ENCODE results near the gene HIF1A.
A peak's percentile ranks its signal among the peaks of the same experiment; 100 is the strongest.
"Not testable (repeated sequence)": the region's sequence is repeated elsewhere in the genome, so short reads cannot be mapped to it uniquely, and the experiment has no call there.

The HIF1A gene

DNA sequence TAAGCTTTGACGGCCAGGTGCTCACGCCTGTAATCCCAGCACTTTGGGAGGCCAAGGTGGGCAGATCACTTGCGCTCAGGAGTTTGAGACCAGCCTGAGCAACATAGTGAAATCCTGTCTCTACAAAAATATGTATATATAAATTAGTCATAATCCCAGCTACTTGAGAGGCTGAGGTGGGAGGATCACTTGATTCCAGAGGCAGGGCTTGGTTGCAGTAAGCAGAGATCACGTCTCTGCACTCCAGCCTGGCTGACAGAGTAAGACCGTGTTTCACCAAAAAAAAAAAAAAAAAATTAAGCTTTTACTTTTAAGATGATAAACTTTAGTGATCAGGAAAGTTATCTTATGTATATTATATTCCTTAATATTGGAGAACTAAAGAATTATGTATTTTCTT is 48.9 kb downstream of the HIF1A start:
- no peaks in the 10 kb centered on the region for H3K27me3 ChIP-seq (ENCODE audit: control insufficient read depth in 2 of 2, insufficient read depth in 2 of 2, low read length in 2 of 2)
- peaks cover 49 to 60% of the 10 kb centered on the region in 2 donors for H3K36me3 ChIP-seq (ENCODE audit: control insufficient read depth in 2 of 2, insufficient read depth in 2 of 2, low read length in 2 of 2)
- H3K27ac ChIP-seq (ENCODE audit: low read depth in 2 of 2, low read length in 2 of 2): no peak overlapping the region
- no peak overlapping the region for H3K9ac ChIP-seq (ENCODE audit: low read depth in 1 of 2, low read length in 2 of 2)
- H3K9me3 ChIP-seq (ENCODE audit: control insufficient read depth in 2 of 2, low read length in 2 of 2): no peaks in the 10 kb centered on the region
- H3K4me3 ChIP-seq (ENCODE audit: low read length in 2 of 2): no peak overlapping the region
- H3K4me1 ChIP-seq (ENCODE audit: control insufficient read depth in 2 of 2, insufficient read depth in 2 of 2, low read length in 2 of 2): no peaks in the 10 kb centered on the region

DNA sequence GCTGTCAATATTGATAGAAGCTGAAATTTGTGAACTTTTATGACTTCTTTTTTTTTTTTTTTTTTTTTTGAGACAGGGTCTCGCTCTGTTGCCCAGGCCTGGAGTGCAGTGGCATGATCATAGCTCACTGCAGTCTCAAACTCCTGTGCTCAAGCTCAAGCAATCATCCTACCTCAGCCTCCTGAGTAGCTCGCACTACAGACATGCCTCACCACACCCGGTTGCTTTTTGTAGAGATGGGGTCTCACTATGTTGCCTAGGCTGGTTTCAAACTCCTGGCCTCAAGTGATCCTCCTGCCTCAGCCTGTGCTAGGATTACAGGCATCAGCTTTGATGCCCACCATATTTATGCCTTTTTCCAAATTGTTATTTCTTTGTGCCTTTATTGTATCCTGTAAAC is 51.0 kb downstream of the HIF1A start:
- peaks cover 42 to 51% of the 10 kb centered on the region in 2 donors for H3K36me3 ChIP-seq (ENCODE audit: control insufficient read depth in 2 of 2, insufficient read depth in 2 of 2, low read length in 2 of 2)
- H3K4me1 ChIP-seq (ENCODE audit: control insufficient read depth in 2 of 2, insufficient read depth in 2 of 2, low read length in 2 of 2); H3K27me3 ChIP-seq (ENCODE audit: control insufficient read depth in 2 of 2, insufficient read depth in 2 of 2, low read length in 2 of 2); H3K27ac ChIP-seq (ENCODE audit: low read depth in 2 of 2, low read length in 2 of 2); H3K9ac ChIP-seq (ENCODE audit: low read depth in 1 of 2, low read length in 2 of 2); H3K9me3 ChIP-seq (ENCODE audit: control insufficient read depth in 2 of 2, low read length in 2 of 2); H3K4me3 ChIP-seq (ENCODE audit: low read length in 2 of 2): not testable (repeated sequence)

GRCh38 chr14:61746881-61747280 is 51.6 kb downstream of the HIF1A start:
- Histone ChIP-seq H3K4me1 (ENCODE audit: control insufficient read depth in 2 of 2, insufficient read depth in 2 of 2, low read length in 2 of 2) (peaks cover 2 to 5% of the 10 kb centered on the region in 2 donors), H3K9me3 (ENCODE audit: control insufficient read depth in 2 of 2, low read length in 2 of 2) (no peaks in the 10 kb centered on the region), H3K9ac (ENCODE audit: low read depth in 1 of 2, low read length in 2 of 2) (no peak overlapping the region), H3K4me3 (ENCODE audit: low read length in 2 of 2) (no peak overlapping the region), H3K36me3 (ENCODE audit: control insufficient read depth in 2 of 2, insufficient read depth in 2 of 2, low read length in 2 of 2) (peaks cover 37 to 50% of the 10 kb centered on the region in 2 donors), H3K27me3 (ENCODE audit: control insufficient read depth in 2 of 2, insufficient read depth in 2 of 2, low read length in 2 of 2) (no peaks in the 10 kb centered on the region), H3K27ac (ENCODE audit: low read depth in 2 of 2, low read length in 2 of 2) (no peak overlapping the region)

GRCh38 chr14:61747342-61747741 is 52.0 kb downstream of the HIF1A start:
- no peak overlapping the region for H3K9ac ChIP-seq (ENCODE audit: low read depth in 1 of 2, low read length in 2 of 2)
- no peak overlapping the region for H3K4me3 ChIP-seq (ENCODE audit: low read length in 2 of 2)
- H3K27ac ChIP-seq (ENCODE audit: low read depth in 2 of 2, low read length in 2 of 2): no peak overlapping the region
- H3K27me3 ChIP-seq (ENCODE audit: control insufficient read depth in 2 of 2, insufficient read depth in 2 of 2, low read length in 2 of 2): no peaks in the 10 kb centered on the region
- H3K36me3 ChIP-seq (ENCODE audit: control insufficient read depth in 2 of 2, insufficient read depth in 2 of 2, low read length in 2 of 2): peaks cover 32 to 45% of the 10 kb centered on the region in 2 donors
- H3K9me3 ChIP-seq (ENCODE audit: control insufficient read depth in 2 of 2, low read length in 2 of 2): no peaks in the 10 kb centered on the region
- peaks cover 2 to 5% of the 10 kb centered on the region in 2 donors for H3K4me1 ChIP-seq (ENCODE audit: control insufficient read depth in 2 of 2, insufficient read depth in 2 of 2, low read length in 2 of 2)

DNA sequence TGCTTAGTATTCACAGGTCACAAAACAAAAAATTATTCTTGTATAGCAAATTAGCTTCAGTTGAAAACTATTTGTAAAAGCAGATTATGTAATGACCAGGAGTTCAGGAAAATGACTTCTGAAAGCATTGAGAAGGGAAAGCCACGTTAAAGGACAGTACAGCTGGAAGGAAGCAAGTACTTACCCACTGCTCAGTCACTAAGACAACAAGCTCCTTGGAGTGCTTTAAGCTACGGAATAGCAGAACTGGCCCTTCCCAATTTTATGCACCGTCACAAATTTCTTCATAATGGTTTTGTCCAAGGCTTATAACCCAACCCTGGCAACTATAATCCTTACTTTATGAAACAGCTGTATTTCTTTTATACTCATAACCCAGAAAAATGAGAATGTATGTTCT is 54.0 kb downstream of the HIF1A start:
- Histone ChIP-seq H3K9me3 (ENCODE audit: control insufficient read depth in 2 of 2, low read length in 2 of 2) (no peaks in the 10 kb centered on the region), H3K4me3 (ENCODE audit: low read length in 2 of 2) (peak overlapping the region; percentile 43 to 84), H3K36me3 (ENCODE audit: control insufficient read depth in 2 of 2, insufficient read depth in 2 of 2, low read length in 2 of 2) (peaks cover 20 to 33% of the 10 kb centered on the region in 2 donors), H3K9ac (ENCODE audit: low read depth in 1 of 2, low read length in 2 of 2) (no peak overlapping the region), H3K27ac (ENCODE audit: low read depth in 2 of 2, low read length in 2 of 2) (peak overlapping the region; percentile 17 to 83), H3K27me3 (ENCODE audit: control insufficient read depth in 2 of 2, insufficient read depth in 2 of 2, low read length in 2 of 2) (no peaks in the 10 kb centered on the region), H3K4me1 (ENCODE audit: control insufficient read depth in 2 of 2, insufficient read depth in 2 of 2, low read length in 2 of 2) (peaks cover 2 to 7% of the 10 kb centered on the region in 2 donors)

DNA sequence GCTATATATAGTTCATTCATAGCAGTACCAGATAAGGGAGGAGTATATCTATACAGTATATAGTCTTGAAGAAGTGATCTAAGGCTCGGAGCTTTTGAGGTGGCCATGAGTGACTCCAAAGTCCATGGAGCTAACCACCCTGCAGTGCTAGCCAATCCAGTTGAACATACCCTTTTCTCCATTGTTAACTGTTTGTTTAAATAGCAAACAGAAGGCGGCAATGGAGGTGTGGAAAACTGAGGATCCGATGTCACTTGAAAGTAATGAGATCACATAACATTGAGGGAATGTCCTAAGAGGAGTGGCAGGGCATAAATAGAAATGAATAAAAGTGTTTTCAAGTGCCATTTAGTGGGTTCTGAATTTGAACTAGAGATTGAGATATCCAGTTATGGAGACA is 54.6 kb downstream of the HIF1A start:
- Histone ChIP-seq H3K4me3 (ENCODE audit: low read length in 2 of 2) (peak overlapping the region; percentile 76 to 84), H3K9ac (ENCODE audit: low read depth in 1 of 2, low read length in 2 of 2) (peak overlapping the region in 1 of 2 donors; percentile 83), H3K4me1 (ENCODE audit: control insufficient read depth in 2 of 2, insufficient read depth in 2 of 2, low read length in 2 of 2) (peaks cover 2 to 7% of the 10 kb centered on the region in 2 donors), H3K36me3 (ENCODE audit: control insufficient read depth in 2 of 2, insufficient read depth in 2 of 2, low read length in 2 of 2) (peaks cover 20 to 30% of the 10 kb centered on the region in 2 donors), H3K9me3 (ENCODE audit: control insufficient read depth in 2 of 2, low read length in 2 of 2) (no peaks in the 10 kb centered on the region), H3K27ac (ENCODE audit: low read depth in 2 of 2, low read length in 2 of 2) (peak overlapping the region in 1 of 2 donors; percentile 83), H3K27me3 (ENCODE audit: control insufficient read depth in 2 of 2, insufficient read depth in 2 of 2, low read length in 2 of 2) (no peaks in the 10 kb centered on the region)

DNA sequence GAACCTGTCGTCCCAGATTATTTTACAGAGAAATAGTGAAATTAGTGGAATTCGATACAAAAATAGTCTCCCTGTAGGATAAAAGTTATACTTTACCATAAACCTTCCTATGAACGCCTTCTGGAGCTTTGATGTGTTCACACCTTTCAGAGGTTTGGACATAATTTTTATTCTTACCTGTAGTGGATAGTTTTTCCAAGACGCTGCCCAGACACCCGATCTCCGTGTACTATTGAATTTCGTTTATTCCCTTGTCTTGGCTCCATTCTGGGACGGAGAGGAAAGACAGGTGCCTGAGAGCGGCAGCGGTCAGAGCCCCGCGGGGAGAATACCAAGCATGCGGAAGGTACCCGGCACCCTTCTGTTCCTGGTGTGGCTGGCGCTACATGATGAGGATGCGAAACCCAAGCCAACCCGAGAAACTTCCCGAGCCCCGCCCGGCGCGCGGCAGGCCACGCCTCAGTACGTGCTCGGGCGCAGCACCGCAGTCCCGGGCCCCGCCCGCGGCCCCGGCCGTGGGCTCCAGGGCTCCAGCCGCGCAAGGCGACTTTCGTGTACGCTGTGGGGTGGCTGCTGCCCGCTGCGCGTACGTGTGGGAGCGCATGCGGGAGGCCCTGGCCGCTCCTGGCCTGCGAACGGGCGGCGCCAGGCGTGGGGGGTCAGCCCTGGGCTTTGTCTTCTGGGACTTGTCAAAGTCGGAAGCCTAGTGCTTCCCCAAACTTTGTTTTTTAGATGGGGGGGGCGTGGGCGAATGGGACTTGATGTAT is 55.6 kb downstream of the HIF1A start:
- Histone ChIP-seq H3K27ac (ENCODE audit: low read depth in 2 of 2, low read length in 2 of 2) (peak overlapping the region; percentile 80 to 83), H3K4me1 (ENCODE audit: control insufficient read depth in 2 of 2, insufficient read depth in 2 of 2, low read length in 2 of 2) (peaks cover 2 to 7% of the 10 kb centered on the region in 2 donors), H3K9ac (ENCODE audit: low read depth in 1 of 2, low read length in 2 of 2) (peak overlapping the region; percentile 70 to 83), H3K4me3 (ENCODE audit: low read length in 2 of 2) (peak overlapping the region; percentile 76 to 84), H3K36me3 (ENCODE audit: control insufficient read depth in 2 of 2, insufficient read depth in 2 of 2, low read length in 2 of 2) (peaks cover 13 to 20% of the 10 kb centered on the region in 2 donors), H3K27me3 (ENCODE audit: control insufficient read depth in 2 of 2, insufficient read depth in 2 of 2, low read length in 2 of 2) (no peaks in the 10 kb centered on the region), H3K9me3 (ENCODE audit: control insufficient read depth in 2 of 2, low read length in 2 of 2) (no peaks in the 10 kb centered on the region)

DNA sequence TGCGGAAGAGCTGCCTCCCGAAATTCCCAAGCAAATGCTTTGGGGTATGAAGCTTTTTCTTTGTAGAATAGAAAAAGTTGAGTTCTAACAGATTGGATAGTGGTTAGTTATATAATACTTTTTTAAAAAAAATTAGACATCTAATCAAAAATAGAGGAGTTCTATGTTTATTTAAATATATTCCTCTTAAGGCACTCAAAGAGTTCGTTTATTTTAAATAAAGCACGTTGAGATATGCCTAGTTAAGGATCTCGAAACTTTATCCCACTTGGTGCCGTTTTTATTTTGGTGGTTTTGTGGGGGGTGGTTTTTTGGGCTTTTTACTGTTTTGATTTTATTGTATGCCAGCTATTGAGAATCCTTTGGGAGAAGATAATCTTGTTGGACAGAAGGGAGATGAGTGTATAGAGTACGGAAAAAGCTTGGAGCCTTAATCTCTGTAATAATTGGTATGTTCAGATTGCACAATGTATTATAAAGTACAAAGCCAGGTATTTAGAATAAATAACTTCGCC is 56.2 kb downstream of the HIF1A start:
- H3K27ac ChIP-seq (ENCODE audit: low read depth in 2 of 2, low read length in 2 of 2): peak overlapping the region; percentile 80 to 83

DNA sequence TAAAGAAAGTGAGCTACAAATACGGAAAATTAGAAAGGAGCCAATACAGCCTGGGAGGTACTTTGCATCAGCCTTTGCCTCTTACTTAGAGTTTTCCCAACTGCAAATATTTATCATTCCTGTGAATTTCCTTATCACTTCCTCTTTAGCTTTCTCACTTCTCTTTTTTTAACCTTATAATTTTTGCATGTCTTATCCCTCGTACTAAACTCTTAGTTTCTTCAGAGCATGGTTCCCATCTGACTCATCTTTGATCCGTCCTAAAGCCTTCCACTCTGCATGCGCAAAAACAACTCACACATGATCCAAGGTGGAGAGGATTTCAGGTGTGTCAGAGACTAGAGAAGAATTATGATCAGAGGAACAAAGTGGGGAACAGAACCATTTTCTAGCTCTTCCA is 57.3 kb downstream of the HIF1A start:
- Histone ChIP-seq H3K4me3 (ENCODE audit: low read length in 2 of 2) (no peak overlapping the region), H3K9me3 (ENCODE audit: control insufficient read depth in 2 of 2, low read length in 2 of 2) (no peaks in the 10 kb centered on the region), H3K27ac (ENCODE audit: low read depth in 2 of 2, low read length in 2 of 2) (no peak overlapping the region), H3K9ac (ENCODE audit: low read depth in 1 of 2, low read length in 2 of 2) (no peak overlapping the region), H3K27me3 (ENCODE audit: control insufficient read depth in 2 of 2, insufficient read depth in 2 of 2, low read length in 2 of 2) (no peaks in the 10 kb centered on the region), H3K36me3 (ENCODE audit: control insufficient read depth in 2 of 2, insufficient read depth in 2 of 2, low read length in 2 of 2) (peaks cover 4 to 7% of the 10 kb centered on the region in 2 donors), H3K4me1 (ENCODE audit: control insufficient read depth in 2 of 2, insufficient read depth in 2 of 2, low read length in 2 of 2) (peaks cover 2 to 7% of the 10 kb centered on the region in 2 donors)

More for the DNA sequence above, 56.2 kb downstream of the HIF1A start:
- Histone ChIP-seq H3K9ac (ENCODE audit: low read depth in 1 of 2, low read length in 2 of 2) (peak overlapping the region; percentile 70 to 83), H3K9me3 (ENCODE audit: control insufficient read depth in 2 of 2, low read length in 2 of 2) (no peaks in the 10 kb centered on the region), H3K4me1 (ENCODE audit: control insufficient read depth in 2 of 2, insufficient read depth in 2 of 2, low read length in 2 of 2) (peaks cover 2 to 7% of the 10 kb centered on the region in 2 donors), H3K27me3 (ENCODE audit: control insufficient read depth in 2 of 2, insufficient read depth in 2 of 2, low read length in 2 of 2) (no peaks in the 10 kb centered on the region), H3K36me3 (ENCODE audit: control insufficient read depth in 2 of 2, insufficient read depth in 2 of 2, low read length in 2 of 2) (peaks cover 10 to 17% of the 10 kb centered on the region in 2 donors), H3K4me3 (ENCODE audit: low read length in 2 of 2) (peak overlapping the region; percentile 76 to 84)

- H3K9me3 ChIP-seq (ENCODE audit: control insufficient read depth in 2 of 2, low read length in 2 of 2): no peaks in the 10 kb centered on the region
- H3K9ac ChIP-seq (ENCODE audit: low read depth in 1 of 2, low read length in 2 of 2): no peak overlapping the region
- no peak overlapping the region for H3K27ac ChIP-seq (ENCODE audit: low read depth in 2 of 2, low read length in 2 of 2)
- peaks cover 2 to 7% of the 10 kb centered on the region in 2 donors for H3K4me1 ChIP-seq (ENCODE audit: control insufficient read depth in 2 of 2, insufficient read depth in 2 of 2, low read length in 2 of 2)
- H3K36me3 ChIP-seq (ENCODE audit: control insufficient read depth in 2 of 2, insufficient read depth in 2 of 2, low read length in 2 of 2): no peaks in the 10 kb centered on the region
- no peak overlapping the region for H3K4me3 ChIP-seq (ENCODE audit: low read length in 2 of 2)
- H3K27me3 ChIP-seq (ENCODE audit: control insufficient read depth in 2 of 2, insufficient read depth in 2 of 2, low read length in 2 of 2): no peaks in the 10 kb centered on the region
Observed at GRCh38 chr14:61753631-61754030, 58.3 kb downstream of the HIF1A start.

Data from mucosa of rectum (tissue), 2 donors.